GM19023 (cell line): Measurements from ENCODE around the gene ANXA6.

ENCODE experiments used
- ATAC-seq: cut with Tn5 transposase; IDR thresholded peaks from one replicate; pipeline ENCODE4 v1.9.1; 2021; ENCODE audit warnings: mild to moderate bottlenecking, moderate library complexity; ENCODE audit not compliant: unreplicated experiment

Gene ANXA6

DNA sequence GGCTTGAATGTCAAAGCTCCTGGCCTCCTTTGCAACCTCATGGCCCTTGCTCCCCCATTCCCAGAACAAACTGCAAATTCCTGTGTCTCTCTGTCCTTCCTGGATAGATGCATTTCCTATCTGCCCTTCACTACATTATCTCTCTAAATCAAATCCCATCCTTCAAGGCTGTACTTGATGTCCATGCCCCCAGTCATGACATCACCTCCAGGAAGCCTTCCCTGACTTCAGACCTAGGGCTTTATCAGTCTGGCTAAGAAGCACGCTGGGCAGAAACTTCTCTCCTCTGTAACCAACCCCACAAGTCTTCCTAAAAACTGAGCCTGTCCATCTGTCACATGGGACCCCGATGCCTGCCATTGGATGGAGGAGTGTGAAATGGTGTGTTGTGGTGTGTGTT lies 51.1 kb downstream of the ANXA6 start:
- no peak for ATAC-seq

DNA sequence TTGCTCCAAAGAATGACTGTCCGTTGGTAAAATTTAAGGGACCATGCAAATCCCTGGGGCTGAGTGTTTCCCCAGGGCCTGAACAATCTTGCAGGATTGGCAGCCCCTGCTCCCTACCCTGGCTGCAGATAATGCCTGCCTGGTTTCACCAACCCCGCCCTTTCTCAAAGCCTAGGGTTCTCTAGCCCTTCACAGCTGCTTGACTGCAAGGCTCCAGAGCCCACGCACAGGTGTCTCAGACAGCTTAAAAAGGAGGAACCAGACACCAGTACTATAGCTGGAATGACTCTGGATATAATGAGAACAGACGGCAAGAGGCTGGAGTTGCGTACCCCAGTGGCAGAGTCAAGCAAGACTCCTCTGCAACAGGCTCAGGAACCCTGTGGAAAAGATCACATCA lies 51.5 kb downstream of the ANXA6 start:
- no peak for ATAC-seq

DNA sequence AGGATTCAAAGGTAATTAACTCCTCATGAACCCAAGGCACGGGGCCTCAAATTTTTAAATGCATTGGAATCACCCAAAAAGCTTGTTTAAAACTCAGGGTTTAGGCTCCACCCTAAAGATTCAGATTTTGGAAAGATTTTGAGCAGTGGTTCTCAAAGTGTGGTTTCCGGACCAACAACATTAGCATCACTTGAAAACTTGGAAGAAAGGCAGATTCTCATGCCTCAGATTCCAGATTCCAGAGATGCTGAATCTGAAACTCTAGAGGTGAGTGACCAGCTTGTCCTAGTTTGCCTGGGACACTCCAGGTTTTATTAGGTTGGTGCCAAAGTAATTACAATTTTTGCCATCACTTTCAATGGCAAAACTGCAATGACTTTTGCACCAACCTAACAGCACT lies 52.0 kb downstream of the ANXA6 start:
- no peak for ATAC-seq

GRCh38 chr5:151104795-151105194 lies 52.8 kb downstream of the ANXA6 start:
- ATAC-seq: no peak

DNA sequence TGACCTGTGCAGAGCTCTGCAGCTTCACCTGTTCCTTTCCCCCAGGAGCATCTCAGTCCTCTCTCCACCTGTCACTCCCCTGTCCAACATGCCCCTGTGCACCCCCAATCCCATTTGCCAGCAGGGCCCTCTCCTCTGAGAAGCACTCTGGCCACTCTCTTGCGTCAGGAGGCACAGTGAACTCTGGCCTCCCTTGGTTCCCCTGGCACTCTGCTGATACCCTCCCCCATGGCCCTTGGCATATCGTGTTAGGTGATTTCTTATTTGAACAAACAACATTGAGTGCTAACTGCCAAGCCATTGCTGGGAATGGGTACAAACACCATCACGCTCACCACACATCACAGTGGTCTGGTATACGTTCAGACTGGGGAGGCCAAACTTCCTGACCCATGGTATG lies 55.8 kb downstream of the ANXA6 start:
- ATAC-seq: no peak

DNA sequence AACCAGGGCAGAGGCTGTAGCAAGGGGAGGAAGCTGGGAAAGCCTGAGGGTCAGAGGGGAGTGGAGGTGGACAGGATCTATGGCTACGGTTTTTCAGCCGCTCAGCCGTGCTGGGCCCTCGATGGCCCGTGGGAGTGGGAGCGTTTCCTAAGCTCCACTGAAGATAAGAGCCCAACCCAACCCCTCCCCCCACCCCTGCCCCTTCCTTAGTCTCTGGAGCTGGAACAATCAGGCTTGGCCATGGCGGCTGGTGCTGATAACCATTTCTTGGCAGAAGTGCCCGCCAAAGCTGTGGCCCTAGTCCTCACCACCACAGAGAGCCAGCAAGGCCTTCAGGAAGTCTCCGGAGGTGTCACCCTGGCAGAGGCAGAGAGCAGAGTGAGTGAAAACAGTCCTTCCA lies 56.4 kb downstream of the ANXA6 start:
- no peak for ATAC-seq

GRCh38 chr5:151100681-151101080 lies 56.9 kb downstream of the ANXA6 start:
- ATAC-seq: no peak

DNA sequence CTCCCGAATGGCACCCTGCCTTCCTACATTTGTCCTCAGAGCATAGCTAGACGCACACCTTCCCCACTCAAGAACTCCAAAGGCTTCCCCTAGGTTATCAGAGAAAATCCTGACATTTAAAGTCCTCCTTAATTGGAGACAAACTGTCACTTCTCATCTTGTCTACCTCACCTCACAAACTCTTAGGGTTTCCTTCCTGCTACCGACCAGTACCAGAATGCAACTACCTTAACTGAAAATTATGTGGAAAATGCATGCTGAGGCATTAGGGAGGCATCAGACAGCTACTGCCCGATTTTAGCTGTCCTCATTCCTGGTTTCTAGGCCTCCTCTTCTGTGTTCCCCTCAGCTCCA lies 58.8 kb downstream of the ANXA6 start:
- no peak for ATAC-seq

DNA sequence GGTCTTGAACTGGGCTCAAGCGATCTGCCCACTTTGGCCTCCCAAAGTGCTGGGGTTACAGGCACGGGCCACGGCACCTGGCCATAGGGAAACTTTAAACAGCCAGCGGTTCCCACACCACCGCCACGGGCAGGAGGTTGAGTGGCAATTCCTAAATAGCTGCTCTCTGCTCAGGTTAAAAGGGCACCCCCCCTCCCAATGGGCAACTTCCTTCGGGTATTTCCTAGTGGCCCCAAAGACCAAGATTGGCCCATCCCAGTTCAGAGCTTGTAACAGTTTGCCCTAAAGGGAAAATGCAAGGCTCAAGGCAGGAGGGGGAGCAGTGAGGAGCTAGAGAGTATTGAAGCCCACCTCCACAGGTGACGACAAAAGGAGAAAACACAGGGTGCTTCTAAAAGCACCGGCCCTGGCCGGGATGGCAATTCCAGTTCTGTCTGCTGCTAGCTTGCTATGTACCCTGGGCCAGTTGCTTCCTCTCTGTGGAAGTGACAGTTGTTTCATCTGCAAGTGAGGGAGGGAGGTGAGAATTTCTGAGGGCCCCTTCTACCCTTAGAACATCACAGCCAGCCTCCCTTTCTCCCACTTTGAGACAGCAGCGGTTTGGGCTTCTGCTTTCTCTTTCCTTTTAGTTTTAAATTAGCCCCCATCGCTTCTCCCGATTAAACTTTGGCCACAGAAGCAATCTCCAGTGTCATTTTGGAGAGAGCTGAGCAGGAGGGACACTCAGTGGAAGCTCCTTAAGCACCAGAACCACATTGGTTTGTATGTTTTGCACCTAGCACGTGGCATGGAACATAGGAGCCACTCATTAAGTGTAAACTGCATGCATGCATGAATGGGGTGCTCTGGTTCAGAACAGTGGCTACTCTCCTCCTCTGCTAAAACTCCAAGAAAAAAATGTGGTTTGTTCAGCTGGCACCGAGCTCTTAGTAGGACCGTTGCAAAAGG lies 59.5 kb downstream of the ANXA6 start:
- peak; percentile 38 for ATAC-seq

- no peak for ATAC-seq
Measured at GRCh38 chr5:151097061-151097460, 60.5 kb downstream of the ANXA6 start.

DNA sequence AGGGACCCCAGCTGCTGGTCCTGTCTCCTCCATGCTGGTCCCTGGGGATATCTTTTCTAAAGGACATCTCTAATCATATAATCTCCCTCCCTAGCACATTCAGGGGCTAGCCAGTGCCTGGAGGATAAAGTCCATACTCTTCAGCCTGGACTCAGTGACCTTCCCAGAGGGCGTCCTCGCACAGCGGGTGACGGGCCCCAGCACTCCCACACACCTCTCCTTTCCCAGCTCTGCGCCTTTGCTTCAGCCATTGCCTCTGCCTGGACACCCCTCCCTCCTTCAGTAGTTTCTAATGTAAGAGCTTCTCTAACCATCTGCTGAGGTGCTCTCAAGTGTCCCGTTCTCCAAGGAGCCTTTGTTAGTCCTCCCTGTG lies 61.6 kb downstream of the ANXA6 start:
- no peak for ATAC-seq

- ATAC-seq: no peak
Measured at GRCh38 chr5:151095341-151096000, 62.1 kb downstream of the ANXA6 start.

DNA sequence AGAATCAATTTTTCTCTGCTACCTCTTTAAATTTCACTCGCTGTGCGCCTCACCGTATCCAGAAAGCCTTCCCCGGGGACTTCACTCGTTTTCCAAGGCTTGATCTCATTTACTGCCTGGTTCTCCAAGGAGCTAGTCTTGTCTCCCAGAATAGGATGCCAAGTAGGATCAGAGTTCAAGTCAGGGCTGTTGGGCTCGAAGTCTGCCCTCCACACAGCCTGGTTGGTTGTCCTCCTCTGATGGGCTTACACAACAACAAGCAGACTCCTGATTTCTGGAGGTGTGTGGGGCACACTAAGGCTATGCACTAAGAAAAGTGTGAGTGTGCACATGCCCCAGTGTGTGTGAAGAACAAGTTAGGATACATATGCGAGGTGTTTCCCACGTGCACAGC lies 62.7 kb downstream of the ANXA6 start:
- ATAC-seq: no peak

DNA sequence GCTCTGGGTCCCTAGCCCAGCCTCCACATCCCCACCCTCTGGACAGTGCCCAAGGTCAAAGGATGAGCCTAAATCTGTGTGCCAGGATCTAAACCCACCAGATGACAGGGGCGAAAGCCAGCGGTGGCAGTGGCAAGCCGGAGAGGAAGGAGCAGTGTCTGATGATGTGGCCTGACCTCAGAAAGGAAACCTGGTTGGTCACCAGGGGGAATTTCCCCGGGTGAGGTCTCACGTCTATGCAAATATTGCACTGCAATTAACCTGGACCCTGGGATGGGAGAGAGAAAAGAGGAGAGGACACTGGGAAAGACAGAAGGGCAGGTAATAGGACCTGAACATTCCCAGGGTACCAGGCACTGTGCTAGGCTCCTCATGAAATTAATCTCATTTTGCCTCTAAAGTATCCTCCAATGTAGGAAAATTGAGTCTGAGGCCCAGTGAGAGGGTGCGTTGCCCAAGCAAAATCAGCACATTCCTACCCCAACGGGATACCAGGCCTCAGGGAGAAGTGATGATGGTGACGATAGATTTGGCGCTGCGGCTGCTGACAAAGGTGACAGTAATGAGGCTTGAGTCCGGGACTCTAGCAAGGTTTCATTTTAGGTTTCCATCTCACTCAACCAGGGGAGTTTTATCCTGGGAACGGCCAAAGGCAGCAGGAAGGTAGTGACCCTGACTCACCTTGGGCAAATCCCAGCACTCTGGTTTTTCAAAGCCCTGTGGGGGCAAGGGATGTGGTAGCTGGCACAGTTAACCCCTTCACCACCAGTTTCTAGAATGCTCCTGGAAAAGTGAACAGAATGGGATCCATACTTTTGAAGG lies 63.3 kb downstream of the ANXA6 start:
- ATAC-seq: peak; percentile 73

- ATAC-seq: peak; percentile 0
Measured at GRCh38 chr5:151093476-151093889, 64.1 kb downstream of the ANXA6 start.

DNA sequence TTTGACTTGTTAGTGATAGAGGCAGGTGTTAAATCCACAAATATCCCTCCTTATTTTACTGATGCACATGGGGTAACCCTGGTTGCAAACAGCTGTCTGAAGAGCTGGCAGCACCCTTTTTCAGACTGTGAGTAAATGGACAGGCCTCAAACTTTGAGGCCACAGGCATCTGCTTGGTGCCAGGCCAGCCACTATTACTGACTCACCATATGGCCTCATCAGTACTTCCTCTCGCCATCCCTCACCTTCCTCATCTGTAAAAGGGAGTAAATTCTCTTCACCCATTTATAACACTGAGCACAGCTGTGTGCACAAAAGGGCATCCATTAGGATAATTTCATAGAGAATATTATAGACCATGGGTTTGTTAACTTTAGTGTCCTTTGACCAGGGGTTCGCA lies 64.8 kb downstream of the ANXA6 start:
- no peak for ATAC-seq

DNA sequence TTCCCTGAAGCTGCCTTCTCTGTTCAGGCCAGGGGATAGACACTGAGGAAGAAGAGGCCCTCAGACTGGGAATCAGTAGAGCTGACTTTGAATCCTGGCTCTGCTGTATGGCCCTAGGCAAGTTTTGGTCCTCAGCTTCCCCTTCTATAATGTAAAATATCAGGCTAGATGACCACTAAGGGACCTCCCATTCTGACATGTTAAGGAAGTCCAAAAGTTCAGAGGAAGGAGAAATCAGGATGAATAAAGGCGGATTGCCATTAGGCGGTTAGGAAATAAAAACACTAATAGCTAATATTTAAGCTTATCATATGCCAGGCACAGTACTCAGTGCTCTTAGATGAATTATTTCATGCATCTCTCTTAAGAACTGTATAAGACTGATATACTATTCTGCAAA lies 67.9 kb downstream of the ANXA6 start:
- no peak for ATAC-seq

- no peak for ATAC-seq
Measured at GRCh38 chr5:151088986-151089385, 68.6 kb downstream of the ANXA6 start.

DNA sequence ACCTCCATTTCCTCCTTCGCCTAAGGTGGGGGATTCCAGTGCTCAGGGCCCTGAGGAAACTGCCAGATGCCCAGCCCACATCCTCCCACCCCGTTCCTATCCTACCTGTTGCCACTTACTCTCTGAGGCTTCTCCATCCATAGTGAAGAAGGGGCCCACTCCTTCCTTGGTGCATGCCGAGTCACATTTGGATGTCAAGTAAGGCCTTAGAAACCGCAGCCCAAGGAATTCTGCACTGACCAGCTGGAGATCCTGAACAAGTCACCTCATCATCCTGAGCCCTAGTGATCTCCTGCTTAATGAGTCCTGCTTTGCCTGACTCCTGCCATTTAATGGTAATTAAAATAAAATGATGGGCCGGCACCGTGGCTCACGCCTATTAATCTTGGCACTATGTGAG lies 70.1 kb downstream of the ANXA6 start:
- no peak for ATAC-seq

GRCh38 chr5:151086905-151087360 lies 70.6 kb downstream of the ANXA6 start:
- ATAC-seq: peak; percentile 85

- no peak for ATAC-seq
Measured at GRCh38 chr5:151086192-151086869, 71.2 kb downstream of the ANXA6 start.
